PC-3 (cell line): ENCODE results near the gene RABGAP1L. TPM values are rescaled to one million over a fixed set of nuclear protein-coding genes. Genes with fewer than 3 reads are reported as not detected.

Source experiments
- ATAC-seq: fragments of 200-7000 bp; cut with Tn5 transposase; 2 replicates; pipeline ENCODE4 v1.9.1; 2020; ENCODE audit warnings: mild to moderate bottlenecking, moderate library complexity
- BruUV-seq: library from RNA; stranded (reverse); fragments of 400-500 nt; replicated peaks from 2 replicates; lab custom pipeline; 2021; lab: Mats Ljungman, UMichigan
- CTCF ChIA-PET: fragments of 300-600 bp; sonication (Branson Sonifier 250); formaldehyde crosslinking; loops from one replicate; lab custom pipeline; 2022; ENCODE audit warnings: antibody characterized with exemption; lab: Charles Lee
- POLR2A ChIA-PET: fragments of 300-600 bp; sonication (Branson Sonifier 250); formaldehyde crosslinking; loops from one replicate; lab custom pipeline; 2022; ENCODE audit warnings: antibody characterized with exemption; ENCODE audit not compliant: unreplicated experiment; lab: Charles Lee
- DNase-seq: peaks from one replicate; pipeline ENCODE4 v3.0.0-alpha.2; 2015
- H2AFZ ChIP-seq: fragments of 300-600 bp; sonication (generic); 2 replicates; pipeline ENCODE4 v1.6.0; 2016; ENCODE audit warnings: antibody characterized with exemption, low read length
- H3F3A ChIP-seq: fragments of 300-600 bp; sonication (generic); one replicate; pipeline ENCODE4 v1.6.0; 2017; ENCODE audit warnings: antibody characterized with exemption, low read length, control low read depth, mild to moderate bottlenecking; ENCODE audit not compliant: unreplicated experiment
- H3K27ac ChIP-seq: fragments of 300-600 bp; sonication (generic); 2 replicates; pipeline ENCODE4 v1.5.1; 2016; ENCODE audit warnings: mild to moderate bottlenecking, low read length
- H3K27me3 ChIP-seq: fragments of 300-600 bp; sonication (generic); 2 replicates; pipeline ENCODE4 v1.6.1; 2016; ENCODE audit warnings: low read length, mixed read lengths
- H3K36me3 ChIP-seq: fragments of 300-600 bp; sonication (generic); 2 replicates; pipeline ENCODE4 v1.6.1; 2016; ENCODE audit warnings: low read depth, mixed run types, low read length, mixed read lengths
- H3K4me1 ChIP-seq: fragments of 300-600 bp; sonication (generic); 2 replicates; pipeline ENCODE4 v1.5.1; 2016; ENCODE audit warnings: low read length; ENCODE audit not compliant: insufficient read depth
- H3K4me2 ChIP-seq: fragments of 300-600 bp; sonication (generic); 2 replicates; pipeline ENCODE4 v1.6.0; 2016; ENCODE audit warnings: low read length
- H3K4me3 ChIP-seq: fragments of 300-600 bp; sonication (generic); 2 replicates; pipeline ENCODE4 v1.5.1; 2016; ENCODE audit warnings: mild to moderate bottlenecking, low read length, mixed read lengths
- H3K79me2 ChIP-seq: fragments of 300-600 bp; sonication (generic); 2 replicates; pipeline ENCODE4 v1.6.1; 2017; ENCODE audit warnings: low read length, mixed read lengths
- H3K9ac ChIP-seq: fragments of 300-600 bp; sonication (generic); 2 replicates; pipeline ENCODE4 v1.6.0; 2016; ENCODE audit warnings: mild to moderate bottlenecking, low read length
- H3K9me2 ChIP-seq: fragments of 300-600 bp; sonication (generic); replicated peaks from 2 replicates; pipeline ENCODE4 v1.6.1; 2016; ENCODE audit warnings: mixed run types, low read length, mixed read lengths
- H3K9me3 ChIP-seq: fragments of 300-600 bp; sonication (generic); 2 replicates; pipeline ENCODE4 v1.6.1; 2016; ENCODE audit warnings: low read length, mixed read lengths
- H4K20me1 ChIP-seq: fragments of 300-600 bp; sonication (generic); 2 replicates; pipeline ENCODE4 v1.6.1; 2016; ENCODE audit warnings: low read length, mixed read lengths
- EZH2 ChIP-seq: fragments of 300-600 bp; sonication (generic); IDR thresholded peaks from one replicate; pipeline ENCODE4 v1.6.1; 2017; ENCODE audit warnings: antibody characterized with exemption, mild to moderate bottlenecking, low read length; ENCODE audit not compliant: unreplicated experiment
- EZH2phosphoT487 ChIP-seq: fragments of 300-600 bp; sonication (generic); IDR thresholded peaks from 2 replicates; pipeline ENCODE4 v1.6.1; 2018; ENCODE audit warnings: mild to moderate bottlenecking, antibody characterized with exemption, low read length, borderline replicate concordance
- intact Hi-C: fragments of 100-400 bp; cut with micrococcal nuclease; formaldehyde crosslinking; loops from 2 replicates; pipeline ENCODE4 v1.9.0; 2023
- total RNA-seq: library from RNA; depleted of rRNA; stranded (reverse); fragments of >200 nt; gene quantifications from 2 replicates; pipeline ENCODE4 v1.2.3, GENCODE V29; 2014
- TF ChIP-seq, protein P1 (sequence below): fragments of 300-600 bp; sonication (generic); conservative IDR thresholded peaks from 2 replicates; pipeline ENCODE4 v1.5.1; 2017; ENCODE audit warnings: antibody characterized with exemption, low read depth, mild to moderate bottlenecking, low read length

RABGAP1L gene
- total RNA-seq, 1 experiment from 2014 or later = 24.4 TPM

DNA sequence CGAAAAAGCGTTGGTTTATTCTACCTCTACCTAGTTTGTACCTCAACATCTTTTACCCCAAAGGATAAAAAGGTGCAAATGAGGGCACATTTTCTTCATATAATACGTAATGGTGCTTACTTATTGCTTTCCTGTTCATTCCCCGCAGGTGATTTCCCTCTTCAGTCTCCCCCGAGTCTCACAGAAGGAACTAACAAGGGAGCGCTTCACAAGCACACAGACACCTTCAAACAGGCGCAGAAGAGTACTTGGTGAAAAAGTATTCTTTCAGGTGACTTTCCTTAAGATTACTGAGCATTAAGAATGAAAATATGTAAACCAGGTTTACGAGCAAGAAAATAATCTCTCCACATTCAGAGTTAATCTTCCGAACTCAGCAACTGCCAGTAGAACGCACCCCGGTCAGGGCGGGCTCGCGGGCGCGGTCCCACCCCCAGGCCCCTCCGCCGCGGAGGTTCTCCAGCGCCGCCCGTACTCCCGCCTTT lies 511 bp upstream of the RABGAP1L start:
- Histone ChIP-seq H3K4me3 (peak overlapping the region; percentile 96), H4K20me1 (no peaks in the 10 kb centered on the region), H3K79me2 (peaks cover 17% of the 10 kb centered on the region), H3K9ac (peak overlapping the region; percentile 53), H3K4me2 (peak overlapping the region; percentile 83), H3K36me3 (no peaks in the 10 kb centered on the region), H3K4me1 (peaks cover 18% of the 10 kb centered on the region), H3K27ac (no peak overlapping the region), H3K9me3 (no peaks in the 10 kb centered on the region), H3F3A (no peaks in the 10 kb centered on the region), H2AFZ (peak overlapping the region; percentile 95), H3K27me3 (no peaks in the 10 kb centered on the region), H3K9me2 (no peaks in the 10 kb centered on the region)
- CTCF ChIA-PET = no interaction called here
- TF ChIP-seq EZH2 (no peak), EZH2phosphoT487 (no peak)
- TF ChIP-seq, protein P1, sequence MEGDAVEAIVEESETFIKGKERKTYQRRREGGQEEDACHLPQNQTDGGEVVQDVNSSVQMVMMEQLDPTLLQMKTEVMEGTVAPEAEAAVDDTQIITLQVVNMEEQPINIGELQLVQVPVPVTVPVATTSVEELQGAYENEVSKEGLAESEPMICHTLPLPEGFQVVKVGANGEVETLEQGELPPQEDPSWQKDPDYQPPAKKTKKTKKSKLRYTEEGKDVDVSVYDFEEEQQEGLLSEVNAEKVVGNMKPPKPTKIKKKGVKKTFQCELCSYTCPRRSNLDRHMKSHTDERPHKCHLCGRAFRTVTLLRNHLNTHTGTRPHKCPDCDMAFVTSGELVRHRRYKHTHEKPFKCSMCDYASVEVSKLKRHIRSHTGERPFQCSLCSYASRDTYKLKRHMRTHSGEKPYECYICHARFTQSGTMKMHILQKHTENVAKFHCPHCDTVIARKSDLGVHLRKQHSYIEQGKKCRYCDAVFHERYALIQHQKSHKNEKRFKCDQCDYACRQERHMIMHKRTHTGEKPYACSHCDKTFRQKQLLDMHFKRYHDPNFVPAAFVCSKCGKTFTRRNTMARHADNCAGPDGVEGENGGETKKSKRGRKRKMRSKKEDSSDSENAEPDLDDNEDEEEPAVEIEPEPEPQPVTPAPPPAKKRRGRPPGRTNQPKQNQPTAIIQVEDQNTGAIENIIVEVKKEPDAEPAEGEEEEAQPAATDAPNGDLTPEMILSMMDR = no peak
- no TSS peak for BruUV-seq
- intact Hi-C loops = loop anchor here (10.0 kb wide), 1 partner anchor 144 kb away; no protein-coding TSS in a partner anchor
- POLR2A ChIA-PET = interaction anchor here (0.6 to 0.7 kb wide), 2 partner anchors 126 to 637 kb away, joined by 3 read pairs; no protein-coding TSS in a partner anchor
- ATAC-seq (peak; percentile 7), DNase-seq (no peak)

DNA sequence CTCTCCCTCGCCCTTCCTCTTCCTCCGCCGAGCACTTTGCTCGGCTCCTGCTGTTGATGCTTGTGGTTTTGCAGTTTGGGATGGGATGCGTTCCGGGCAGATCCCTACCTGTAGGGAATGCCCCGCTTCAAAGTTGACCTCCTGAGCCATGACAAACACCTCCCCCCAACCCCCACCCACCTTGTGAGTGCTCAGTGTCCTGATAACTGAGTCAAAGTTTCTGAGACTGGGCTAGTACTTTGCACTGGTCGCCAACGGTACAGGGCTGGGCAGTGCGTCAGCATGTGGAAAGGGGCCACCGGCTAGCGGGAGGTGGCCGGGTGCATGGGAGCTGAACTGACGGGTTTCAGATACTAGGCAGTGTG lies 771 bp downstream of the RABGAP1L start:
- ChIA-PET POLR2A (no interaction called here), CTCF (no interaction called here)
- Histone ChIP-seq H3K36me3 (no peaks in the 10 kb centered on the region), H4K20me1 (no peaks in the 10 kb centered on the region), H3K4me3 (peak overlapping the region; percentile 96), H3K79me2 (peaks cover 23% of the 10 kb centered on the region), H3K9me2 (no peaks in the 10 kb centered on the region), H3K9ac (peak overlapping the region; percentile 81), H3K27me3 (no peaks in the 10 kb centered on the region), H2AFZ (peak overlapping the region; percentile 93), H3F3A (no peaks in the 10 kb centered on the region), H3K27ac (peak overlapping the region; percentile 56; the same call in 1 of the 2 replicates), H3K9me3 (no peaks in the 10 kb centered on the region), H3K4me2 (peak overlapping the region; percentile 95), H3K4me1 (peaks cover 14% of the 10 kb centered on the region)
- TF ChIP-seq EZH2phosphoT487 (no peak), EZH2 (no peak)
- TF ChIP-seq, protein P1 = no peak
- intact Hi-C loops = loop anchor here (5.0 kb wide), 1 partner anchor 57 kb away; no protein-coding TSS in a partner anchor
- ATAC-seq (peak; percentile 35), DNase-seq (peak; percentile 27)
- no TSS peak for BruUV-seq

DNA sequence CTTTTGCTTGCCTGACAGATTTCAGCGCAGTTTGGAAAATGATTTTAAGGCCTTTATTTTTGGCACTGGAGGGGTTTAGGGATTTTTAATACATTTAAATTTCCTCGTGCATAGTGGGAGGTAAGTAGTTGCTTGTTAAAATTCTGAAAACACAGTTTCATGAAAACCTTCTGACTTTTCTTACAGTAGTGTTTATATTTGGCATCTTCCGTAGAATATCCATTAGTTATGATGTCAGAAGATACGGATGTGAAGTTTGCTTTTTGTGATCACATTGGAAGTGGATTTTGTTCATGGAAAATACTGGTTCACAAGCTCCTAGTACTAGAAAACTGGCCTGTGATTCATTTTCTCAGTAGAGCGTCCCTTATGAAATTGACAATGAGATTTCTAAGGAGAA lies 1.3 kb downstream of the RABGAP1L start:
- intact Hi-C loops = loop anchor here (5.0 kb wide), 1 partner anchor 57 kb away; no protein-coding TSS in a partner anchor
- no peak for TF ChIP-seq EZH2phosphoT487
- TF ChIP-seq EZH2 = no peak
- TF ChIP-seq, protein P1 = no peak
- no peaks in the 10 kb centered on the region for H3F3A ChIP-seq
- H3K4me1 ChIP-seq = peaks cover 14% of the 10 kb centered on the region
- no peak overlapping the region for H2AFZ ChIP-seq
- H3K27ac ChIP-seq = no peak overlapping the region
- no peaks in the 10 kb centered on the region for H3K9me2 ChIP-seq
- H3K4me3 ChIP-seq = peak overlapping the region; percentile 96
- ATAC-seq = no peak
- H4K20me1 ChIP-seq = no peaks in the 10 kb centered on the region
- ChIA-PET CTCF (no interaction called here), POLR2A (no interaction called here)
- H3K4me2 ChIP-seq = peak overlapping the region; percentile 95
- no peaks in the 10 kb centered on the region for H3K36me3 ChIP-seq
- peaks cover 23% of the 10 kb centered on the region for H3K79me2 ChIP-seq
- H3K9me3 ChIP-seq = no peaks in the 10 kb centered on the region
- H3K27me3 ChIP-seq = no peaks in the 10 kb centered on the region
- peak overlapping the region; percentile 81; the same call in 1 of the 2 replicates for H3K9ac ChIP-seq
- no peak for DNase-seq
- BruUV-seq = TSS peak; percentile 32
